ENCODE data around the gene ACSS3.
"Not testable (repeated sequence)": the region's sequence is repeated elsewhere in the genome, so short reads cannot be mapped to it uniquely, and the experiment has no call there.

Gene ACSS3

DNA sequence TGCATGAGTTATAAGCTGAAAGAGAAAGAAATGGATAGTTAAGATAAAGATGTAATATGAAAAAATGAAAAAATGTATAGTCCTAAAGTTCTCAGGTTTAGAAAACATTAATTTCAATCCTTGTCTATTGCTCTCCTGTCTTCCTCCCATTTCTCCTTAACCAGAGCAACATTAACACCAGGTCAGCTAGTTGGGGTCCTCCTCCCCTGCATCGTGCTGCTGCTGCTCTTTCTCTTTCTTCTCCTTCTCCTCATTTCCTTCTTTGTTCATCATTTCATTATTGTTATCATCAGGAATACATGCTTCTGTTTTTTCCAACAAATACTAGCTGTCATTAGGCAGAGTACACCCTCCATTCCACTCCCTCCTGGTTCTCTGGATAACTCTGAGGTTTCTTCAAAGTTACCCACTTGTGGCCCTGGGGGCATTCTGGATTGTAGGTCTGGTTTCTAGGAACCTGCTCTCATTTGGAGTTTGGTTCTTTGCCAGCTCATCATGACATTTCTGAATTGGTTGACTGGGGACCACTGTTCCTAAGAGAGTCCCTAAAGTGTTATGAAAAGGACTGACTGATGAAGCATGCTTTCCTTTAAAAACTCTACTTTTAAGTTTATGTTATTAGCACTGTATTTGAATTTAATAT is 17.0 kb downstream of the ACSS3 start:
- DNase-seq: no peak

- DNase-seq: no peak
Measured at GRCh38 chr12:81095501-81096232, 17.8 kb downstream of the ACSS3 start.

- DNase-seq: no peak
Measured at GRCh38 chr12:81105687-81106086, 27.8 kb downstream of the ACSS3 start.

DNA sequence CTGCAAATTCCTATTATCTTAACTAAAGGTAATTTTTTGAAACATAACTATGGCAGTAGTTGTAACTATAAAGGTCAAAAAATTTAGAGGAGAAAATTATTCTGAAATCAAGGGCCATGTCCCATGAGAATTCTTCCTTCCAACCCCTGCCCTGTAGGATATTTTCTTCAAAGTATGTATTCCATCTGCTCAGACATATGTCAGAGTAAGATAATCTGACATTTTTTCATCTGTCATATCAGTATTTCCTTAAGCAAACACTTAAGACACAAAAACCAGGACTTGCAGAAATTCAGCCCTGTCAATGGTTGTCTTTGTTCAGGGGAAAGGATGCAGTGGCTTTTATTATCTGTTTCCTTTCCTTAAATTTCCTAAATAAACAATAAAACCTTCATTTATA is 36.3 kb downstream of the ACSS3 start:
- DNase-seq: no peak

- DNase-seq: not testable (repeated sequence)
Measured at GRCh38 chr12:81119069-81119468, 41.2 kb downstream of the ACSS3 start.

DNA sequence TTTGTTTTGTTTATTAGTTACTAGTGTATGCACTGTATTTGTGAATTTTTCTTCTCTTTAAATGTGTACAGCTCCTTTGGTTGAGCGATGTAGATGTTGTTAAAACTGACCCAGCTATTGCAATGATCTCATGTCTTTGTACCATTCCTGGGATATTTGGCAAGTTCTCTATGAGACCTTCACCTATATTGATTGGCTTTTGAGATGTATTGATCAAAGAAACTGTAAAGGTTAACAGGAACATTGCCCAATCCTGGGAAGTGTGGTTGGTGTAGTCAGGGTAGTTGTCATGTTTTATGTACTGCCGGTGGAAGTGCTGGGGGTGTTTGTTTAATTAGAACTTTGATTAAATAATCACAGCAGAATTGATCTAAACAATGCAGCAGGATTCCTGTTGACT is 43.1 kb downstream of the ACSS3 start:
- no peak for DNase-seq

DNA sequence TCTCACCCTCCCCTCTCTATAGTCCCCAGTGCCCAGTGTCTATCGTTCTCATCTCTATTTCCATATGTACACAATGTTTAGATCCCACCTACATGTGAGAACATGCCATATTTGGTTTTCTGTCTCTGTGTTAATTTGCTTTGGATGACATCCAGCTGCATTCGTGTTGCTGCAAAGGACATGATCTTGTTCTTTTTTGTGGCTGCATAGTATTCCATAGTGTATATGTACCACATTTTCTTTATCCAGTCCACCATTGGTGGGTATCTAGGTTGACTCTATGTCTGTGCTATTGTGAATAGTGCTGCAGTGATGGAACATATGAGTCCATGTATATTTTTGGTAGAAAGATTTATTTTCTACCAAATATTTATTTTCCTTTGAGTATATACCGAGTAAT is 45.7 kb downstream of the ACSS3 start:
- no peak for DNase-seq

GRCh38 chr12:81125691-81126090 is 47.8 kb downstream of the ACSS3 start:
- no peak for DNase-seq

- DNase-seq: no peak
Measured at GRCh38 chr12:81128930-81129554, 51.2 kb downstream of the ACSS3 start.

- no peak for DNase-seq
Measured at GRCh38 chr12:81136519-81136918, 58.6 kb downstream of the ACSS3 start.

DNA sequence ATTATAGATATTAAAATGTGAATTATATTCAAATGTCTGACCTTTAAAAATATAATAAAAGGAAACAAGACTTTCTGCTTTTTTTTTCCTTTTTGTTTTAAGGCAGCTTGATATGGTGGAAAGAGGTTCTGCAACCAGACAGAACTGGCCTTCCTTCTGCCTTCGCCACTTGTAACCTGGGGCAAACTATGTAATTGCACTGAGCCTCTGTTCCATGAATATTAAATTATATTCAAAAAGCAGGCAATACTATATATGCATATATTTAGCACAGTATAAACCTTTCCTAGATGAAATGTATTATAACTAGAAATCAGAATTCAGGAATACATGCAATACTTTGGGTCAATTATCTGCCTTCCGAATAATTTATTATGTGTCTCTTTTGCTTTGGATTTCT is 59.9 kb downstream of the ACSS3 start:
- no peak for DNase-seq

- no peak for DNase-seq
Measured at GRCh38 chr12:81141217-81141616, 63.3 kb downstream of the ACSS3 start.

- no peak for DNase-seq
Measured at GRCh38 chr12:81143057-81143456, 65.2 kb downstream of the ACSS3 start.

DNA sequence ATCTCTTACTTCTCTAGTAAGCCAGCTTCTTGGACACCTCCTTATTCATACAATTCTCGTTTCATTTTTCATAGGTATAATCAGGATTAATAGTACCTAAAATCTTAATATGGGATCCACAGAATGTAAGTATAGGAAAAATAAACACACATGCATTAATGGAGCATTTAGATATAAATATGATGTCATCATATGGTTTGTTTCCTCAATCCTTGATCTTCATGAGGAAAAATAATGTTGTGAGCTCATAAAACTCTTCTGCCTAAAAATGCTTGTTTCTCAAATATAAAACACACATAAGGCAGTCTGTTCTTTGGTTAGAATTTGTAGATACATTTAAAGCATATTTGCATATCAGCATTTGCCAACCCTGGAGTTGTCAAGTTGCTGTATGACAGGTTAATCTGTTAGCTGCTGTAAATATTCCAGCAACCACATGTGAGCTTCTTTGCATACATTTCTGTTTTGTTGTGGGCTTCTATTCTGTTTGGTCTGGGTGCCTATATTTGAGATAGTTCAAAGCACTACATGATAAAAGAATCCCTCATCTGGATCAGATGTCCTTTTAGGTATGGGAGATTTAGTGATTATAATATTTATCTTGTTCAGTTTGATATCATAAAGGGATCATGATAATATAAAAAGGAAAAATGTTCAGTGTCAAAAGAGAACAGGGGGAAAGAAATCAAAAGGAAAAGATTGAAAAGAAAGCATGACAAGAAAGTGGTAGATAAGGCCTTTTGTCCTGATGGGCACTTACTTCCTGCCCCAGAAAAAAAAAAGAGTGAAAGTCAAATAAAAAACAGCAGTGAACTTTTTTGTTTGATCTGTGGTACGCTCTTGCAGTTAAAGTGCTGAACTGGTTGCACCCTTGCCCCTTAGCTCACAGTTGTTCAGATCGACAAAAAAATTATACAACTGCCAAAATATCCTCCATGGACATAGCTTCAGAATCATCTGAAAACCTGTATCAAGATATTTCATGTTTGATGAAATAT is 68.6 kb downstream of the ACSS3 start:
- no peak for DNase-seq

DNA sequence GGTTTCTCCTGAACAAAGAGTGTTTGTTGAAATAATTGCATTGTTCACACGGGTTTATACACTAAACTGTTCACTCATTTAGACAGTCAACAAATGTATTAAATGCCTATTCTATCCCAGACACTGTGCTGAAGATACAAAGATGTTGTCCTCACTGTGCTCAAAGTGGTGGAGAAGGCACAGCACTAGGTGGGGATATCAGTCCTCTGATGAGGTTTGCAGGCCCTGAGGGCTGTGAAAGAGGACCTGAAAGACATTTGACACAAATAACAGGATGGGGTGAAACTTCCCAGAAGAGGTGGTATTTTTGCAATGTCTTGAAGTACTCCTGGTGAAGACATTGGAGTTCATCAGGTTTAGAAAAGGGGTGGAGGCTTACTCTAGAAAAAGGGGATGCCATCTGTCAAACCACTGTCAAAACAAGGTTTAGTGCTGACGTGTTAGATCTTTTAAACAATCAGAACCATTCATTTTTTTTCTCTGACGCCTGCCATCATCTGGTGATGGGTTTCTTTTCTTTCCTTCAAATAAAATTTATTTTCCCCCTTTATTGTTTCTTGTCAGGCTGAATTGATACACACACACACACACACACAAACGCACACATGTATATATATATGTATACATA is 69.5 kb downstream of the ACSS3 start:
- no peak for DNase-seq

DNA sequence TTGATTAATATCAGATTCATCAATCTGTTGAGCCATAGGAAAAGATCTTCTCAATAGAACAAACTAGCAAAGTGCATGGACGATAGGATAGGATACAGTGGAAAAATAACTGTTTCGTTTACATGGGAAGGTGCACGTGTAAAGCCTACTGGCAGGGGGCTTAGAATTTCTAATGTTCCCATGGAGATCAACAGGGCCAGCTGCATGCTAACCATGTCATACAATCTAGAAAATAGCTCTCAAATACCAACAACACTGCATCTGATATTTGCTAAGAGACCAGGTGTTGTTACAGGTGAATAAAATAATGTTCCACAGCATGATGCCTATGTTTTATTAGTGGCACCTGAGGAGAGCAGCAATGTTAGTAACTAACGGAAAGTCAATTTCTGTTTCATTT is 72.5 kb downstream of the ACSS3 start:
- no peak for DNase-seq

DNA sequence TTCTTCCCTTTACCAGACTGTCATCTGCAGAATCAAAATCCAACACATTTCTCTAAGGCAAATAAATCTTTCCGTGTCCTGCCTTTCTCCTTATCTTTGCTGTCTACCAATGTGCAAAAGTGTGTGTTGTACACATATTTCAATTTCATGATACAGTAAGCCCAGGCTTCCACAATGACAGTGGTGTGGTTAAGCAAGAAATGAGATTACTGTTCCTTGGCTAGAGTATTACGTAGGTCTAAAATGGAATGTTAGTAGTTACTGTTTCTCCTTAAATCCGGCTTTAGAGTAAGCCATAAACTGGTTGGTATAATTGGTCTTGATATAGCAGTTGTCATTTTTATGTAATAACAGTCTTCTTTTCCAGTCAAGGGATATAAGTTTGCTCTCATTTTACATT is 82.0 kb downstream of the ACSS3 start:
- no peak for DNase-seq

GRCh38 chr12:81161680-81162079 is 83.8 kb downstream of the ACSS3 start:
- DNase-seq: no peak

GRCh38 chr12:81162391-81163136 is 84.7 kb downstream of the ACSS3 start:
- no peak for DNase-seq

GRCh38 chr12:81164827-81165226 is 86.9 kb downstream of the ACSS3 start:
- no peak for DNase-seq

DNA sequence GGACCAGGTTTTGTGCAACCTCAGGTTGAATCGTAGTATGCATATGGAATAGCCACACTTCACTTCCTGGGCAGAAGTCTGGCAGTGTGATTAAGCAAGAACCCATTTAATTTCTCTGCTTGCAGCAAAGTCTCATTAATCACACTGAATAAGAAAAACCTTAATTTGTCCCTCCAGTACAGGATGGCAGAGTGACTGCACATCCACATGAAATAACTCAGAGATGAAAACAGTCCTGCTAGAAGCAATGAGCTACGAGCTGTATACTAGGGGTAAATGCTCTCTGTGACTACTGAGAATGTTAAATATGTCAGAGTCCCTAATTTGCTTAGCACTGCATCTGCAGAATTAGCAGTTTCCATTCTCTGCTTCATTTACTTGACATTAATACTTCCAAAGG is 88.9 kb downstream of the ACSS3 start:
- DNase-seq: no peak

DNA sequence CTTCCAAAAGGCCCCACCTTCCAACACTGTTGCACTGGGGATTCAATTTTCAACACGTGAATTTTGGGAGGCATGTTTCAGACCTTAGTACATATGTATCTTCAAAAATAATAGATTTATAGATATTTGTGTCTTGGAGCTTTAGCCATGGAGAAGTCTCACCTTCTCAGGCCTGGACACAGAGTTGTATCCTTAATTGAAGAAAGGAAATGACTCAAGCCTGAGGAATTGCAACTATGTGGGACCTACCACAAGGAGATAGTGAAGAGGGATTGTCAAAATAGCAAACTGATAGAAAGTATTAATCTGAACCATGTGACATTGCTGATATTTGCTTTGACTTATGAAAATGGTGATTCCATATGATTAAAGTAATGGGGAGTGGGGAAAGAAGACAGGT is 89.8 kb downstream of the ACSS3 start:
- no peak for DNase-seq
